ENCODE measurements around the gene RBBP5. TPM values are rescaled to one million over a fixed set of nuclear protein-coding genes. Genes with fewer than 3 reads are reported as not detected.

Gene RBBP5
- total RNA-seq, 1 donor from 2014 or later, result 12.4 TPM

GRCh38 chr1:205102404-205102803 lies 19.4 kb downstream of the RBBP5 start:
- Mint-ChIP-seq H3K4me1 (ENCODE audit: low read depth) (no peaks in the 10 kb centered on the region), H3K36me3 (ENCODE audit: low read depth) (peaks cover 38% of the 10 kb centered on the region), H3K4me3 (ENCODE audit: unreplicated experiment) (no peak overlapping the region), H3K27me3 (ENCODE audit: low read depth) (no peaks in the 10 kb centered on the region), H3K27ac (ENCODE audit: unreplicated experiment) (no peak overlapping the region), H3K9me3 (ENCODE audit: low read depth) (no peaks in the 10 kb centered on the region)
- TF ChIP-seq CTCF (IDR thresholded peaks at IDR 0.05), result no peak
- no peak for DNase-seq (ENCODE audit: low spot score)

- peaks cover 36% of the 10 kb centered on the region for H3K36me3 Mint-ChIP-seq (ENCODE audit: low read depth)
- no peaks in the 10 kb centered on the region for H3K9me3 Mint-ChIP-seq (ENCODE audit: low read depth)
- no peak overlapping the region for H3K27ac Mint-ChIP-seq (ENCODE audit: unreplicated experiment)
- no peaks in the 10 kb centered on the region for H3K27me3 Mint-ChIP-seq (ENCODE audit: low read depth)
- DNase-seq (ENCODE audit: low spot score), result no peak
- TF ChIP-seq CTCF (IDR thresholded peaks at IDR 0.05), result no peak
- H3K4me3 Mint-ChIP-seq (ENCODE audit: unreplicated experiment), result no peak overlapping the region
- no peaks in the 10 kb centered on the region for H3K4me1 Mint-ChIP-seq (ENCODE audit: low read depth)
Observed at GRCh38 chr1:205098242-205098641, 23.5 kb downstream of the RBBP5 start.

GRCh38 chr1:205095422-205095821 lies 26.4 kb downstream of the RBBP5 start:
- DNase-seq (ENCODE audit: low spot score), result no peak
- Mint-ChIP-seq H3K4me1 (ENCODE audit: low read depth) (no peaks in the 10 kb centered on the region), H3K9me3 (ENCODE audit: low read depth) (no peaks in the 10 kb centered on the region), H3K36me3 (ENCODE audit: low read depth) (peaks cover 36% of the 10 kb centered on the region), H3K4me3 (ENCODE audit: unreplicated experiment) (no peak overlapping the region), H3K27me3 (ENCODE audit: low read depth) (no peaks in the 10 kb centered on the region), H3K27ac (ENCODE audit: unreplicated experiment) (no peak overlapping the region)
- no peak for TF ChIP-seq CTCF (IDR thresholded peaks at IDR 0.05)

- H3K4me1 Mint-ChIP-seq (ENCODE audit: low read depth), result no peaks in the 10 kb centered on the region
- TF ChIP-seq CTCF (IDR thresholded peaks at IDR 0.05), result no peak
- no peaks in the 10 kb centered on the region for H3K27me3 Mint-ChIP-seq (ENCODE audit: low read depth)
- H3K27ac Mint-ChIP-seq (ENCODE audit: unreplicated experiment), result no peak overlapping the region
- no peaks in the 10 kb centered on the region for H3K9me3 Mint-ChIP-seq (ENCODE audit: low read depth)
- H3K36me3 Mint-ChIP-seq (ENCODE audit: low read depth), result peaks cover 32% of the 10 kb centered on the region
- H3K4me3 Mint-ChIP-seq (ENCODE audit: unreplicated experiment), result no peak overlapping the region
- no peak for DNase-seq (ENCODE audit: low spot score)
Observed at GRCh38 chr1:205091043-205091740, 30.6 kb downstream of the RBBP5 start.

- no peak overlapping the region for H3K27ac Mint-ChIP-seq (ENCODE audit: unreplicated experiment)
- no peak overlapping the region for H3K4me3 Mint-ChIP-seq (ENCODE audit: unreplicated experiment)
- H3K9me3 Mint-ChIP-seq (ENCODE audit: low read depth), result no peaks in the 10 kb centered on the region
- no peak for DNase-seq (ENCODE audit: low spot score)
- no peak for TF ChIP-seq CTCF (IDR thresholded peaks at IDR 0.05)
- peaks cover 39% of the 10 kb centered on the region for H3K36me3 Mint-ChIP-seq (ENCODE audit: low read depth)
- H3K4me1 Mint-ChIP-seq (ENCODE audit: low read depth), result no peaks in the 10 kb centered on the region
- H3K27me3 Mint-ChIP-seq (ENCODE audit: low read depth), result no peaks in the 10 kb centered on the region
Observed at GRCh38 chr1:205088341-205088740, 33.4 kb downstream of the RBBP5 start.
